Activated CD4-positive, alpha-beta T cell treated with anti-CD3 and anti-CD28 coated beads, Interleukin-2, amount 50 U/mL, for 4 hours (primary cell): Measurements from ENCODE around the gene LCE2A.
"Not testable (repeated sequence)": the region's sequence is repeated elsewhere in the genome, so short reads cannot be mapped to it uniquely, and the experiment has no call there.

Source experiments
- DNase-seq, 2 experiments: peaks; one replicate each; pipeline ENCODE4 v3.0.0-alpha.2; 2020

LCE2A gene, protein sequence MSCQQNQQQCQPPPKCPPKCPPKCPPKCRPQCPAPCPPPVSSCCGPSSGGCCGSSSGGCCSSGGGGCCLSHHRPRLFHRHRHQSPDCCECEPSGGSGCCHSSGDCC

DNA sequence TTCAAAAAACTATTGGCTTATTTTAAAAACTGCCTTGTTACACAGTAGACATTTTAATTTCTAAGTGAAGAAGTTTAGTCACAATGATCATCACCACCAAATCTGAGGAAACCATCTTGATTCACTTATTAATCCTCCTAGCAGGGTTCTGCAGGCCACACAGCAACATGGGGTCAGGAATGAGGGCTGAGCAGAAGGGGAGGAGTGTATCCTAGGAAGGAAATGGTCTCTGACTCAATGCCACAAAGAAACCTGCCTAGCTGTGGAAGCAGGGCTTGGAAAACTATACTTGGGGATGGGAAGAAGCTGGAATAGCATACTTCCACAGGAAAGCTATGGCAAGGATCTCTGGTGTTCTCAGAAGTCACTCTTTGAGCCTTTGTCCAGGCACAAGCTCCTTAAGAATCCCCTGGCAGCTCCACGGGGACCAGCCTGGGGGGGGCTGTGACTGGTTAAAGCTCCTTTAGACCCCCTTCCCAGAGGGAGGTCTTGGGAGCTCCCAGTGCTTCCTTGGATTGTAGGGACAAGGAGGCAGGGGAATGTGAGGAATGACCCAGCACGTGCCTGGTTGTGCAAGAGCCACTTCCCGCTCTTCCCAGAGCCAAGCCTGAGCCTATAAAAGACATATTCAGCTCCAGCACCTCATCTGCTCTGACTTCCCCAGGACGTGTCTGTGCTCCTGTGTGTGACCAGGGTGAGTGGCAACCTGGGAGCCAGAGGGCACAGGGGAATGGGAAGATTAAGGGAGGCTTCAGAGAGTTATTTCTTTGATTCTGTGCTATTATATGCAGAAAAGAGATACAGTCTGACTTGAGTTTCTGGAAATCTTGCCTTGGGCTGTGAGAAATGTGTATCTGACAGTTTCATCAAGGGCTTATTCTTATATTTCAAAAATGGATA, at the start of gene LCE2A:
Gene LCE2A, plus strand, starts transcription at position 645 of the 900 bp plus-strand sequence. CDS start 557 bp downstream, outside the sequence.
- DNase-seq: no peak

DNA sequence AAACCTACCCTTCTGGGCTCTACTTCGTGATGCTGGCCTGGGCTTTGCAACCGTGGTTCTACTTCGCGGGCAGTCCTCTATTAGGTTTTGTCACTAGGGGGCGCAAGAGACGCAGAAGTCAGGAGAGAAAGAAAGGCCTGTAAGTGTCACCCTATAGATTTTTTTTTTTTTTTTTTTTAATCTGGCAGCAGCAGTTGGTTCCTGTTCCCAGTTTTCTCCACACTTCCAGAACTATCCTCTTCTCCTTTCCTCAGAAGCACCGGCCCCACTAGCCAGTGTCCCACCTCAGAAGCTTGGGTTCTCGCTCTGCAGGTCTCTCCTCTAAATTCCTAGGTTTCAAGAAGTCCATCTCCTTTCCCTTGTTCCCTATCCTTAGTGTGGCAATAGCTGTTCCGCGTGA, 44.0 kb upstream of the LCE2A start:
- DNase-seq: peak; percentile 4 to 9

DNA sequence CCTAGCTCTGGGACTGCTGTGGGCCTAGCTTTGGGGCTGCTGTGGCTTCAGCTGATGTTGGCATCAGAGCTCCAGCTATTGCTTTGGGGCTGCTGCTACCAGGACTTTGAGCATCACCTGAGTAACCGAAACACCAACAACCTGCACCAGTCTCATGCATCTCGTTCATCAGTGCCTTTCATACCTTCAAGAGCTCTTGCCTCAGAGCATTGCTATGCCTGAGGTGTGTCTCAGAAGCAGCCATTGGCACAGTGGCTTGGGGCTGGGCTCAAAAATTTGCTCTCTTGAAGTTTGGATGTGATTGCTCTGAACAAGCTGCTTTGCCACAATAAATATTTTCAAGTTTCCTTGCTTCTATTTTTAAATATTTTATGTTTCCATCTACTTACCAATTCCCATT, 41.7 kb upstream of the LCE2A start:
- DNase-seq: no peak

DNA sequence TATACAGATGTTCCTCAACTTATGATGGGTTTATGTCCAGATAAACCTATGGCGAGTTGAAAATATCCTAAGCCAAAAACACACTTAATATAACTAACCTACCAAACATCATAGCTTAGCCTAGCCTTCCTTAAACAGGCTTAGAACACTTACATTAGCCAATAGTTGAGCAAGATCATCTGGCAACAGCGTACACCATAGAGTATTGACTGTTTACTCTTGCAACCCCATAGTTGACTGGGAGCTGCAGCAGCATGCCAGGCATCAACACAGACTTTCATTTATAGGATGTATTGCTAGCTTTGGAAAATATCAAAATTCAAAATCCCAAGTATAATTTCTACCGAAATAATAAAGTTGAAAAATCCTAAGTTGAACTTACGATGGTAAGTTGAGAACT, 40.5 kb upstream of the LCE2A start:
- no peak for DNase-seq

DNA sequence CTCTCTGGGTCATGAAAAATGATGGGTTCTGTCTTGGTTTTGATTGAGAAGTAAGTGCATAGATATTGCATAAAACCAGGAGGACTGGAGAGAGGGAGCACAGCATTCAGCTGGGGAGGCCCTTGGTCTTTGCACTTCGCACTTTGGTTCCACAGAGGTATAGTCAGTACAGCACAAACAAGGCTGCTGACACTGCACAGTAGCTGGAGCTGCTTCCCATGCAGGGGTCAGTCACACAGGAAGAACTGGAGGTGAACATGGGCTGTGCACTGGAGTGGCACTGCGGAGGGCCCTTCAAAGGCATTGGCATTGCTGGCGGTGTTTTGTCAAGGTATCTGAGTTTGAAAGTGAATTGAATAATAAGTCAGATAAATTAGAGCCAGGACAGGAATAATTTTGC, 39.5 kb upstream of the LCE2A start:
- DNase-seq: no peak

DNA sequence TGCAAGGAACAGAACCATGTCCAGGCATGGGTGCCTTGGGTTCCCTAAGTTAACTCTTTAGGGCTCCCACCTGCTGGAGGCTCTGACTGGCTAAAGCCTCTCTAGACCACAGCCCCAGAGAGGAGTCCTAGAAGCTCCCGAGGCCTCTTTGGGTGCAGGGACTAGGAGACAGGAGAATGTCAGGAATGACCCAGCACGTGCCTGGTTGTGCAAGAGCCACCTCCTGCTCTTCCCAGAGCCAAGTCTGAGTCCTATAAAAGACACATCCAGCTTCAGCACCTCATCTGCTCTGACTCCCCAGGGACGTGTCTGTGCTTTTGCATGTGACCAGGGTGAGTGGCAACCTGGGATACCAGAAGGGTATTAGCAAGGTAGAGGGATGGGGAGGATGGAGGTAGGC, 35.0 kb upstream of the LCE2A start, which contains the start of gene LCE2D:
Gene LCE2D, plus strand, starts transcription at position 283 of the 400 bp plus-strand sequence. CDS start 726 bp downstream, outside the sequence.
- DNase-seq: no peak

DNA sequence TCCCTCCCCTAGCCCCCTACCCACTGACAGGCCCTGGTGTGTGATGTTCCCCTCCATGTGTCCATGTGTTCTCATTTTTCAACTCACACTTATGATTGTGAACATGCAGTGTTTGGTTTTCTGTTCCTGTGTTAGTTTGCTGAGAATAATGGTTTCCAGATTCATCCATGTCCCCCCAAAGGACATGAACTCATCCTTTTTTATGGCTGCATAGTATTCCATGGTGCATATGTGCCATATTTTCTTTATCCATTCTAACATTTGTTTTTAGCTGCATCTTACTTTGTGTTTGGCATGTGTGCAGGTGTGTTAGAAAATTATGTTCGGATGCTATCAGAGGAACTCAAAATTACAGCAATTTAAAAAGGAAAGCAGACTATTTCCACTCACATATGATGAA, 32.0 kb upstream of the LCE2A start:
- not testable (repeated sequence) for DNase-seq

DNA sequence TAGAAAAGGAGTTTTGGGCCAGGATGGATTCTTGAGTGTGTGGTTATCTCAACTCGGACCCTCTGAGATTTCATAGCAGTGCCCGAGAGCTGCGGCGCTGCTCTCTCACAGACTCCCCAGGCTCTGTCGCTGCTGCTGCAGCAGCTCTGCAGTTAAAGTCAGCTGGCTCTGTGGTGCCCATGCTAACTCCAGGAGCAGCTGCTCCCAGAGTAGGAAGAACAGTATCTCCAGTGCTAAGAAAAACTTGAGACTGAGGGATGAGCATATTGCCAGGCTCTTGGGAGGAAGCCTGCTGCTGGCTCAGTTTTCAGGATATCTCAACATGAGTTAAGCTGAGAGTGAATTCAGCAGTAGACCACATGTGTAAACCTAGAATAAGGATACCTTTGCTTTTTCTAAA, 30.5 kb upstream of the LCE2A start:
- DNase-seq: no peak

DNA sequence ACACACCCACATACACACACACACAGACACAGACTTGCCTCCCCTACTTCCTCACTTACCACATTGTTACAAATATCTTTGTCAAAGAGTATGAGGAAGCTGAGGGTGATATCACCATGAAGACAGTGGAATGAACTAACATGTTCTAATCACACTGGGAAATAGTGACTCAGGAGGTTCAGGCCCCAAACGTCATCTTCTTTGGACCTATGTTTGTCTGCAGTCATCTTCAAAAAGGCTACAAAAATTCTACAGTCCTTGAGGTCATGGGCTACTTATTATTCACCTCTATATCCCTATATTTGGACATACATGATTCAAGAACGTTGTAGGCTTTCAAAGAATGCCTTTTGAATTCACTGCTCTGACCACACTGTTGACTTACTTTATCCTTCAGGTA, 25.1 kb upstream of the LCE2A start:
- DNase-seq: no peak

DNA sequence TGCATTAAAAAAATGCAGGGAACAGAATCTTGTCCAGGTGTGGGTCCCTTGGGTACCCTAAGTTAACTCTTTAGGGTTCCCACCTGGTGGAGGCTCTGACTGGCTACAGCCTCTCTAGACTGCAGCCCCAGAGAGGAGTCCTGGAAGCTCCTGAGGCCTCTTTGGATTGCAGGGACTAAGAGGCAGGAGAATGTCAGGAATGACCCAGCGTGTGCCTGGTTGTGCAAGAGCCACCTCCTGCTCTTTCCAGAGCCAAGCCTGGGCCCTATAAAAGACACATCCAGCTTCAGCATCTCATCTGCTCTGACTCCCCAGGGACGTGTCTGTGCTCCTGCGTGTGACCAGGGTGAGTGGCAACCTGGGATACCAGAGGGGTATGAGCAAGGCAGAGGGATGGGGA, 23.2 kb upstream of the LCE2A start, which contains the start of gene LCE2C:
Gene LCE2C, plus strand, starts transcription at position 297 of the 400 bp plus-strand sequence. CDS start 737 bp downstream, outside the sequence.
- DNase-seq: not testable (repeated sequence)

DNA sequence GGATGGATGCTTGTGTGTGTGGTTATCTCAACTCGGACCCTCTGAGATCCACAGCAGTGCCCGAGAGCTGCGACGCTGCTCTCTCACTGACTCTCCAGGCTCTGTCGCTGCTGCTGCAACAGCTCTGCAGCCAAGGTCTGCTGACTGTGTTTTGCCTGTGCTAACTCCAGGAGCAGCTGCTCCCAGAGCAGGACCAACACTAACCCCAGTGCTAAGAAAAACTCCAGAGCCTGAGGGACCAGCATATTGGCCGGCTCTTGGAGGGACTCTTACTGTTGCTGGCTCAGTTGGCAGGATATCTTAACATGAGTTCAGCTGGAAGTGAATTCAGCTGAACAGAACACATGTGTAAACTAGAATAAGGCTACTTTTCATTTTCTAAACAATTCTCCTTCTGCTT, 18.7 kb upstream of the LCE2A start:
- no peak for DNase-seq

DNA sequence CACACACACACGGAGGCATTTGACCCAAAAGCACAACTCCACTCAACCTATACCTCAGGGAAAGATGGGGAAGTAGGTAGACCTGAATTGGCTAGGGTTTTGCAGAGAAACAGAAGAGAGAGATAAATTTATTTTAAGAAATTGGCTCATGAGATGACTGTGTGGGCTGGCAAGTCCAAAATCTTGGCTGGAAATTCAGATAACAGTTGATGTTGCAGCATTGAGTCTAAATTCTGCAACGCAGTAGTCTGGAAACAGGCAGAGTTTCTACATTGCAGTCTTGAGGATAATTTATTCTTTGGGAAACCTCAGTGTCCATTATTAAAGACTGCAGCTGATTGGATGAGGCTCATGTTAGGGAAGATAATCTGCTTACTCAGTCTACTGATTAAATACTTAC, 16.5 kb upstream of the LCE2A start:
- no peak for DNase-seq

DNA sequence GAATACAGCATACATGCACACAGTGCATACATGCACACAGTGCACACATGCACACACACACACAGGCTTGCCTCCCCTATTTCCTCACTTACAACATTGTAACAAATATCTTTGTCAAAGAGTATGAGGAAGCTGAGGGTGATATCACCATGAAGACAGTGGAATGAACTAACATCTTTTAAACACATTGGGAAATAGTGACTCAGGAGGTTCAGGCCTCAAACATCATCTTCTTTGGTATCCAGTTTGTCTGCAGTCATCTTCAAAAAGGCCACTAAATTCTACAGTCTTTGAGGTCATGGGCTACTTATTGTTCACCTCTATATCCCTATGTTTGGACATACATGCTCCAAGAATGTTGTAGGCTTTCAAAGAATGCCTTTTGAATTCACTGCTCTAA, 14.3 kb upstream of the LCE2A start:
- DNase-seq: no peak

DNA sequence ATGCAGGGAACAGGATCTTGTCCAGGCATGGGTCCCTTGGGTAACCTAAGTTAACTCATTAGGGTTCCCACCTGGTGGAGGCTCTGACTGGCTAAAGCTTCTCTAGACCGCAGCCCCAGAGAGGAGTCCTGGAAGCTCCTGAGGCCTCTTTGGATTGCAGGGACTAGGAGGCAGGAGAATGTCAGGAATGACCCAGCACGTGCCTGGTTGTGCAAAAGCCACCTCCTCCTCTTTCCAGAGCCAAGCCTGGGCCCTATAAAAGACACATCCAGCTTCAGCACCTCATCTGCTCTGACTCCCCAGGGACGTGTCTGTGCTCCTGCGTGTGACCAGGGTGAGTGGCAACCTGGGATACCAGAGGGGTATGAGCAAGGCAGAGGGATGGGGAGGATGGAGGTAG, 12.3 kb upstream of the LCE2A start, which contains the start of gene LCE2B:
Gene LCE2B, plus strand, starts transcription at position 301 of the 400 bp plus-strand sequence. CDS start 721 bp downstream, outside the sequence.
- not testable (repeated sequence) for DNase-seq

DNA sequence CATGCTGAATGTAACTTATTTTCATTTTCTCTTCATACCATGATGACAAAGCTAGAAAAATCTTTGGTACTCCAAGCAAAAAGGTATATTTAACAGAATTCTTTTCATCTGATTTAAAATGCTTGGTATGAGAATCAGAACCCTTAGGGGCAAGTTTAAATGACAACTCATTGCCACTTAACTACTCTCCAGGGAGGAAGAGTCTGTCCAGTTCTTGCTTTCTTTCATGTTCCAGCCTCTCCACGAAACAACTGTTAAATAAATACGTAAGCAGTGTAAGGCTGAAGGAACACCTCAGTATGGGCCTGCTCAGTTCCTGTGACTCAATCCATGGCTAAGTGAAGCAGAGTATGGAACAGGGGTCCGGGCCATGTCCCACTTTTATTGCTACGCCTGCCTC, 1.6 kb downstream of the LCE2A start:
- DNase-seq: no peak

DNA sequence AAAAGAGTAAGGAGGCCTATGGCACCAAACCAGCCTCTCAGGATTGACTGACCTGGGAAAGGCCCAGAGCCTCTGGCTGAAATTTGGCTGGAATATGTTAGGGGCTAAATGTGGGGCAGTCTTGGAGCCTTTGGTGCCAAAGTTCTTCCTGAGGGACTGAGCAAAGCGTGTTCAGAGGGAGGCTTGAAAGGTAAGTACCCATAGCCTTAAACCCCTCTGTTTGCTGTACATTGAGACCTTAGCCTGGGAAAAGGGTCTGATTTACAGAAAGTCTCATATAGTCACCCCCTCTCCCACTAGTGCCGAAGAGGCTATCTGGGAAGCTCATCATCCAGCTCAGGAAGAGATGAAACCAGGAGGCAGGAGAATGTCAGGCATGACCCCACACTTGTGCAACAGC, 9.7 kb downstream of the LCE2A start, which contains the start of gene LCE4A:
Gene LCE4A, plus strand, starts transcription at position 301 of the 400 bp plus-strand sequence. CDS start 916 bp downstream, outside the sequence.
- no peak for DNase-seq

DNA sequence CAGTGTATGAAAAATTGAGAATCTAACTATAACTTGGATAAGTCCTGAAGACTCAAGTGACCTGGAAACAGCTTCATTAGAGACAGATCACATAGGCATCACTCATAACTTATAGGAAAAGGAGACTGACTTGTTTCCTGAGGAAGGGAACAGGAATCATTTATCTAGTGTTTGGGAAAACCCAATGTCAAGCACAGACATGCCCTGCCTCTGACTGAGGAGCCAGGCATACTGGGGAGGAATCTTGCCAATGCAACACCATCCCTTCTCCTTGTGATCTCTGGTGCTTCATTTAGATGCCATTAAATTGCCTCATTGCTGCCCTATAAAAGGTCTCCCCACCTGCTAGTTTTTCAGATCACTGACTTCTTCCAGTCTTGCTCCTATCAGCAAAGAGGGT, 20.1 kb downstream of the LCE2A start:
- DNase-seq: no peak

DNA sequence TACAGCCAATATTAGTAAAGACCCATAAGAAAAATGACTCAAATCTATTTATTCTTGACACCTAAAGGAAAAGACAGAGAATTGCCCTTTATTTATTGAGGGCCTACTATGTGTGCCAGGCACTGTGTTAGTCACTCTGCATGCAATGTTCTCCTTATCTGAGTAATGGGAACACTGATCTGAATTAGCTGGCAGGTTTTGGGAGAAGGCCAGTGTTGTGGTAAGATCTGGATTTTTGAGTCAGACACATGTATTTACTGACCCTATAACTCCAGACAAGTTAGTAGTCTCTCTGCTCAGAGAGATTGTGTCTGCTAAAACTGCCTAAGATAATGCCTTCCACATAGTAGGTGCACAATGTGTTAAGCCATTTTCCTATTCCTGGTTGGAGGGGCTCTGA, 27.1 kb downstream of the LCE2A start:
- DNase-seq: no peak

DNA sequence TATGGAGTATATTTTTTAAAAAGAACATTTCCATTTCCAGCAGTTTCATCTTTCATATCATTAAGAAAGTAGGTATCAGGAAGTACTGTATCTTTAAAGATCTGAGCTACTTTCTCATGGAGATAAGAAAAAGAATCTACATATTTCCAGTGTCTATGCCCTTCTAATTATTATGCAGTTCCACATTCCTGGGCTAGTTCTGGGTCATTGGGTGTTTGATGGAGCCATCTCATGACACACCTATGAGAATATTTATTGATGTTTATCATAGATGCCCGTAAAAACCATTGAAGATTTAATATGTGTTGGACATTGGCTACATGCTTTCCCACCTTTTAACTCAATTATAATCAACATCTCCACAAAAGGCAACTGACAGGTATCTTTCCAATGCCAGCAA, 30.8 kb downstream of the LCE2A start:
- no peak for DNase-seq

DNA sequence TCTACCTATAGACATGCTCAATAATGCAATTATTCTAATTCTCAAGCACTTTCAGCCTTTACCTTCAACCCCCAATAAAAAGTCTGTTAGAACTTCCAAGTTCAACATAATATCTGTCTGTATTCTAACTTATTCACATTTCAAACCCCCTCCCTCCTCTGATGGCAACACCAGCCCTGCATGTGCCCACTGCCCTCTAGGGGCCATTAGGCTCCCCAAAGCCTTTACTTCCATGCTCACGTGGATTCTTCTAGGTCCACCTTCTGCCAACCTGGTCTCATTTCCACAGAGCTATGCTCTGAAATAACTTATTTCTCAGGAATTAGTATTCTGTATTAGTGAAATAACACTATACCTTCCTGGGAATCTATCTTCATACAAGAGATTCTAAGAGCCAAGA, 37.5 kb downstream of the LCE2A start:
- no peak for DNase-seq

DNA sequence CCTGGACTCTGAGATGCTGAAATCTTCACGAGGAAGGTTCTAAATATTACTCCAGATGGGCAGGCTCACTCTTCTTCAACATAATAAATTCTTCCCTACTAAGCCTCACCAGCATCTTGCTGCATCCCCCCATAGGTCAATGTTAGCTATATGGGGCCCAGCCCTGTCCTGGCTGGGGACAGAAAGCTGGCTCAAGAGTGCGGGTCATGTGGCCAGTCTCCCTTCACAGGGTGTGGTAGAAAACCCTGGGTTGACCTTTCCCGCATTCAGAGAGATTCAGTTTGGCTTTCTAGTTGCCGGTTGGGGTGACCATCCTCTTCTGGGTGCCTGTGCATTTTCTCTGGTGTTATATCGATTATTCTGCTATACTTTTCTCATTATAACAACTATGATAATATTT, 39.9 kb downstream of the LCE2A start:
- DNase-seq: no peak

DNA sequence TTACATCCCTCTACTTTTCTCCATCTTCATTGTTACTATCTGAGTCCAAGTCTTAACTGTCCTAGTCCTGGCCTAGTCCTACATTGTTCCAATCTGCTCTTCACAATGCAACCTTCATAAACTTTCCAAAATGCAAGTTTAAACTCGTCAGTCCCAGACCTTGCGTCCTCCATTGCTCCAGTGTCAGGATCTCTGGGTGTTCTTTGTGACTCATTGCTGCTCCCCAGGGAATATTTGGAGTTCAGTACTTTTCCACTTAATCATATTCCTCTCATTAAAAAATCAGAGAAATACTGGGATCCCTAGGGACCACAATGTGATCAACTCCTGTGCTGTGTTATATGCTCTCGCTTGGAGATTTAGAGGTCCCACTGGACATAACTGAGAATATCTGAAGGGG, 41.7 kb downstream of the LCE2A start:
- no peak for DNase-seq

DNA sequence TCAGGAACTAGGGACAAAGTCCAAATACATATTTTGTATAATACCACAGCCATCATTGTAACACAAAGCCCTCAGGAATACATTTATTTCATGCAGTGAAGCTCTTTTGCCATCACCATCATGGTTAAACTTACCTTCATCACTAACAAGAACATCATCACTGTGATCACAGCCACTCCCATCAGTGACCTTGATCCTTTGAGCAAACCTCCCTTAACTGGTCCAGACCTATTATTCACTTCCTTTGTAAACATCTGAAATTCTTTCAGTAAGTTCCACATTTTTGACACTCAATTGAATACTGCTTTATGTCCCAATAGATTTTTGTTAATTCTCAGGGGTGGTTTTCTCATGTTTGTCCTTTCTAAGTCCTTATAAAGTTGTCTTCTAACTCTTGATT, 43.5 kb downstream of the LCE2A start:
- no peak for DNase-seq
